Mammary epithelial cell (primary cell): ENCODE data around the gene LTB.

ENCODE experiments used
- EZH2 ChIP-seq: IDR thresholded peaks from 2 replicates; pipeline ENCODE4 v1.6.1; 2012; ENCODE audit warnings: low read length, inconsistent platforms, borderline replicate concordance
- TF ChIP-seq, protein P1 (sequence below), 2 donors: IDR thresholded peaks in 1 of 2; conservative IDR thresholded peaks in 1 of 2; 2 replicates each; pipeline ENCODE4 v1.5.1; 2011 to 2012; ENCODE audit warnings: inconsistent platforms in 2 of 2, low read length in 2 of 2, mild to moderate bottlenecking in 2 of 2, control low read depth in 1 of 2, low read depth in 1 of 2; ENCODE audit not compliant: insufficient read depth in 1 of 2; ENCODE audit errors: extremely low read depth in 1 of 2

GRCh38 chr6:31559958-31560696, 22.1 kb downstream of the LTB start:
- TF ChIP-seq, protein P1, sequence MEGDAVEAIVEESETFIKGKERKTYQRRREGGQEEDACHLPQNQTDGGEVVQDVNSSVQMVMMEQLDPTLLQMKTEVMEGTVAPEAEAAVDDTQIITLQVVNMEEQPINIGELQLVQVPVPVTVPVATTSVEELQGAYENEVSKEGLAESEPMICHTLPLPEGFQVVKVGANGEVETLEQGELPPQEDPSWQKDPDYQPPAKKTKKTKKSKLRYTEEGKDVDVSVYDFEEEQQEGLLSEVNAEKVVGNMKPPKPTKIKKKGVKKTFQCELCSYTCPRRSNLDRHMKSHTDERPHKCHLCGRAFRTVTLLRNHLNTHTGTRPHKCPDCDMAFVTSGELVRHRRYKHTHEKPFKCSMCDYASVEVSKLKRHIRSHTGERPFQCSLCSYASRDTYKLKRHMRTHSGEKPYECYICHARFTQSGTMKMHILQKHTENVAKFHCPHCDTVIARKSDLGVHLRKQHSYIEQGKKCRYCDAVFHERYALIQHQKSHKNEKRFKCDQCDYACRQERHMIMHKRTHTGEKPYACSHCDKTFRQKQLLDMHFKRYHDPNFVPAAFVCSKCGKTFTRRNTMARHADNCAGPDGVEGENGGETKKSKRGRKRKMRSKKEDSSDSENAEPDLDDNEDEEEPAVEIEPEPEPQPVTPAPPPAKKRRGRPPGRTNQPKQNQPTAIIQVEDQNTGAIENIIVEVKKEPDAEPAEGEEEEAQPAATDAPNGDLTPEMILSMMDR (conservative IDR thresholded peaks at IDR 0.05 in 1 of 2, IDR thresholded peaks at IDR 0.05 in 1 of 2; ENCODE audit: extremely low read depth in 1 of 2, insufficient read depth in 1 of 2, low read depth in 1 of 2, low read length in 2 of 2): no peak
- no peak for TF ChIP-seq EZH2
